WTC11 (cell line): ENCODE measurements around the gene NDOR1. TPM values are rescaled to one million over a fixed set of nuclear protein-coding genes. Genes with fewer than 3 reads are reported as not detected.
A peak's percentile ranks its signal among the peaks of the same experiment; 100 is the strongest.

Experiments
- ATAC-seq: fragments of 200-7000 bp; cut with Tn5 transposase; 2 replicates; pipeline ENCODE4 v1.10.0; 2021; ENCODE audit warnings: mild to moderate bottlenecking, moderate library complexity
- CTCF ChIA-PET: fragments of 300-600 bp; sonication (Branson Sonifier 250); formaldehyde crosslinking; loops from one replicate; lab custom pipeline; 2021; ENCODE audit warnings: antibody characterized with exemption; lab: Charles Lee
- POLR2A ChIA-PET: fragments of 350-600 bp; sonication (Branson Sonifier 250); formaldehyde crosslinking; loops from one replicate; lab custom pipeline; 2021; ENCODE audit warnings: antibody characterized with exemption; lab: Charles Lee
- DNase-seq: peaks from one replicate; pipeline ENCODE4 v3.0.0; 2021; ENCODE audit warnings: low spot score
- H3K27ac Mint-ChIP-seq: 2 replicates; pipeline ENCODE4 v1.8.0; 2021; ENCODE audit warnings: mixed read lengths
- H3K27me3 Mint-ChIP-seq: 2 replicates; pipeline ENCODE4 v1.8.0; 2021; ENCODE audit warnings: low read depth, mild to moderate bottlenecking, moderate library complexity, mixed read lengths
- H3K36me3 Mint-ChIP-seq: 2 replicates; pipeline ENCODE4 v1.8.0; 2021; ENCODE audit warnings: mixed read lengths
- H3K4me1 Mint-ChIP-seq: 2 replicates; pipeline ENCODE4 v1.8.0; 2022; ENCODE audit warnings: mixed read lengths
- H3K4me3 Mint-ChIP-seq: 2 replicates; pipeline ENCODE4 v1.8.0; 2021; ENCODE audit warnings: mild to moderate bottlenecking, moderate library complexity, mixed read lengths
- H3K9me3 Mint-ChIP-seq: 2 replicates; pipeline ENCODE4 v1.8.0; 2021; ENCODE audit warnings: mixed read lengths
- EMX1 ChIP-seq: fragments of 250-450 bp; sonication (Bioruptor Pico); IDR thresholded peaks from 2 replicates; pipeline ENCODE4 v1.8.0; 2021; ENCODE audit warnings: mild to moderate bottlenecking
- FOXJ3 ChIP-seq: sonication (generic); formaldehyde crosslinking; IDR thresholded peaks from 2 replicates; pipeline ENCODE4 v1.9.0; 2021; ENCODE audit warnings: missing genetic modification reagents, mild to moderate bottlenecking, borderline replicate concordance
- FOXP1 ChIP-seq: sonication (generic); formaldehyde crosslinking; IDR thresholded peaks from 2 replicates; pipeline ENCODE4 v1.8.0; 2022; ENCODE audit warnings: missing genetic modification reagents, mild to moderate bottlenecking, moderate library complexity, borderline replicate concordance
- HMGA2 ChIP-seq: fragments of 250-450 bp; sonication (Bioruptor Pico); IDR thresholded peaks from 2 replicates; pipeline ENCODE4 v1.4.0; 2021; ENCODE audit warnings: mild to moderate bottlenecking, moderate library complexity
- MXD4 ChIP-seq: fragments of 250-450 bp; sonication (Bioruptor Pico); IDR thresholded peaks from 2 replicates; pipeline ENCODE4 v1.8.0; 2021; ENCODE audit warnings: mild to moderate bottlenecking, moderate library complexity, borderline replicate concordance
- NFE2L1 ChIP-seq: sonication (generic); formaldehyde crosslinking; IDR thresholded peaks from 2 replicates; pipeline ENCODE4 v1.8.1; 2023; ENCODE audit warnings: missing genetic modification reagents
- NFYB ChIP-seq: sonication (generic); formaldehyde crosslinking; conservative IDR thresholded peaks from 2 replicates; pipeline ENCODE4 v1.8.0; 2022; ENCODE audit warnings: low read depth, missing genetic modification reagents
- ZBTB21 ChIP-seq: sonication (generic); formaldehyde crosslinking; IDR thresholded peaks from 2 replicates; pipeline ENCODE4 v1.8.1; 2023; ENCODE audit warnings: mild to moderate bottlenecking, missing genetic modification reagents, borderline replicate concordance
- ZNF138 ChIP-seq: sonication (generic); formaldehyde crosslinking; conservative IDR thresholded peaks from 2 replicates; pipeline ENCODE4 v1.8.1; 2022; ENCODE audit warnings: mild to moderate bottlenecking, moderate library complexity, missing genetic modification reagents
- ZNF219 ChIP-seq: sonication (generic); formaldehyde crosslinking; IDR thresholded peaks from 2 replicates; pipeline ENCODE4 v1.8.0; 2023; ENCODE audit warnings: missing genetic modification reagents, mild to moderate bottlenecking, borderline replicate concordance
- ZNF263 ChIP-seq: sonication (generic); formaldehyde crosslinking; IDR thresholded peaks from 2 replicates; pipeline ENCODE4 v1.8.1; 2022; ENCODE audit warnings: low read depth, mild to moderate bottlenecking, moderate library complexity, missing genetic modification reagents
- ZNF396 ChIP-seq: fragments of 250-450 bp; sonication (Bioruptor Pico); IDR thresholded peaks from 2 replicates; pipeline ENCODE4 v1.8.0; 2021; ENCODE audit warnings: mild to moderate bottlenecking, moderate library complexity, borderline replicate concordance
- ZNF416 ChIP-seq: fragments of 250-450 bp; sonication (Bioruptor Pico); IDR thresholded peaks from 2 replicates; pipeline ENCODE4 v1.9.0; 2021; ENCODE audit warnings: mild to moderate bottlenecking, inconsistent platforms
- ZNF671 ChIP-seq: fragments of 250-450 bp; sonication (Bioruptor Pico); IDR thresholded peaks from 2 replicates; pipeline ENCODE4 v1.8.0; 2021; ENCODE audit warnings: mild to moderate bottlenecking
- total RNA-seq: library from RNA; stranded (reverse); gene quantifications from 3 replicates; pipeline ENCODE4 v1.2.3, GENCODE V29; 2021
- TF ChIP-seq, protein P1 (sequence below): sonication (generic); formaldehyde crosslinking; IDR thresholded peaks from 2 replicates; pipeline ENCODE4 v1.8.0; 2022; ENCODE audit warnings: mild to moderate bottlenecking, missing genetic modification reagents
- TF ChIP-seq, protein P2 (sequence below): sonication (generic); formaldehyde crosslinking; IDR thresholded peaks from 2 replicates; pipeline ENCODE4 v1.8.0; 2022; ENCODE audit warnings: mild to moderate bottlenecking, missing genetic modification reagents
- TF ChIP-seq, protein P3 (sequence below): sonication (generic); formaldehyde crosslinking; IDR thresholded peaks from 2 replicates; pipeline ENCODE4 v1.8.1; 2023; ENCODE audit warnings: mild to moderate bottlenecking, missing genetic modification reagents, moderate library complexity
- TF ChIP-seq, protein P4 (sequence below): sonication (generic); formaldehyde crosslinking; conservative IDR thresholded peaks from 2 replicates; pipeline ENCODE4 v1.8.1; 2023; ENCODE audit warnings: mild to moderate bottlenecking, low read depth, missing genetic modification reagents, moderate library complexity
- TF ChIP-seq, protein P5 (sequence below): sonication (generic); formaldehyde crosslinking; IDR thresholded peaks from 2 replicates; pipeline ENCODE4 v1.8.0; 2023; ENCODE audit warnings: missing genetic modification reagents, mild to moderate bottlenecking, borderline replicate concordance
- TF ChIP-seq, protein P6 (sequence below): sonication (generic); formaldehyde crosslinking; IDR thresholded peaks from 2 replicates; pipeline ENCODE4 v1.8.1; 2023; ENCODE audit warnings: mild to moderate bottlenecking, missing genetic modification reagents, borderline replicate concordance

Gene NDOR1
- total RNA-seq, 1 experiment from 2014 or later, result 49.0 TPM

DNA sequence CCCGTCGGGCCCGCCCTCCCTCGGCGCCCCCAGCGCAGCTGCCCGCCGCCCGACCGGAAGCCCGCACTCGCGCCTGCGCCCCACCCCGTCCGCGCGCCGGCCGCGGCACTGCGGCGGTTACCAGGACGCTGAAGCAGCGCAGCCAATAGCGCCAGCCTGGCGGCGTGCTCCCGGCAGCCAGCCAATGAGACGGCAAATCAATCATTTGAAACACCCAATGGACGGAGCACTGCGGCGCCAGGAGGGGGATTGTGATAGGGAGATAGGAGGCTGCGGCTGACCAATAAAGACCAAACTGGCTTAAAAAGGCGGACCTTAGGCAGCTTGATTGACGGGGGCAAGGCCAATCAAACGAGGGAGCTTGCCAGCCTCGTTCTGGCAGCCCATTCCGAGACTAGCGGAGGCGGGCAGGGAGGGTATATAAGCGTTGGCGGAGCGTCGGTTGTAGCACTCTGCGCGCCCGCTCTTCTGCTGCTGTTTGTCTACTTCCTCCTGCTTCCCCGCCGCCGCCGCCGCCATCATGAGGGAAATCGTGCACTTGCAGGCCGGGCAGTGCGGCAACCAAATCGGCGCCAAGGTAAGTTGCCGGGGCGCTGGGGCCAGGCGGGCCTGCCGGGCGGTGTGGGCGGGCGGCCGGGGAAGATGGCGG lies 35.5 kb downstream of the NDOR1 start, which contains the start of gene TUBB4B:
TSS of gene TUBB4B (plus strand) at position 447 of the 649 bp plus-strand sequence. CDS start at position 521, 74 bp downstream.
- peaks cover 20% of the 10 kb centered on the region for H3K36me3 Mint-ChIP-seq
- peak; percentile 98 for DNase-seq
- peak within 1 kb of the TSS; percentile 81 for H3K4me3 Mint-ChIP-seq
- H3K27me3 Mint-ChIP-seq, result no peaks in the 10 kb centered on the region
- peak; percentile 80 for ATAC-seq
- H3K4me1 Mint-ChIP-seq, result peaks cover 39% of the 10 kb centered on the region
- H3K27ac Mint-ChIP-seq, result peak within 1 kb of the TSS; percentile 87; the same call in 1 of the 2 replicates
- CTCF ChIA-PET, result interaction anchor here (0.7 to 2.4 kb wide), 27 partner anchors 11 to 212 kb away, joined by 3 to 14 read pairs (median 4); partner anchors contain the start of genes CYSRT1, EXD3, MAN1B1 and NOXA1
- POLR2A ChIA-PET, result interaction anchor here (0.6 to 1.8 kb wide), 29 partner anchors 12 to 653 kb away, joined by 3 to 30 read pairs (median 4); partner anchors contain the start of genes LRRC26, MAN1B1, NELFB and NRARP
- no peaks in the 10 kb centered on the region for H3K9me3 Mint-ChIP-seq
- TF ChIP-seq, protein P1, sequence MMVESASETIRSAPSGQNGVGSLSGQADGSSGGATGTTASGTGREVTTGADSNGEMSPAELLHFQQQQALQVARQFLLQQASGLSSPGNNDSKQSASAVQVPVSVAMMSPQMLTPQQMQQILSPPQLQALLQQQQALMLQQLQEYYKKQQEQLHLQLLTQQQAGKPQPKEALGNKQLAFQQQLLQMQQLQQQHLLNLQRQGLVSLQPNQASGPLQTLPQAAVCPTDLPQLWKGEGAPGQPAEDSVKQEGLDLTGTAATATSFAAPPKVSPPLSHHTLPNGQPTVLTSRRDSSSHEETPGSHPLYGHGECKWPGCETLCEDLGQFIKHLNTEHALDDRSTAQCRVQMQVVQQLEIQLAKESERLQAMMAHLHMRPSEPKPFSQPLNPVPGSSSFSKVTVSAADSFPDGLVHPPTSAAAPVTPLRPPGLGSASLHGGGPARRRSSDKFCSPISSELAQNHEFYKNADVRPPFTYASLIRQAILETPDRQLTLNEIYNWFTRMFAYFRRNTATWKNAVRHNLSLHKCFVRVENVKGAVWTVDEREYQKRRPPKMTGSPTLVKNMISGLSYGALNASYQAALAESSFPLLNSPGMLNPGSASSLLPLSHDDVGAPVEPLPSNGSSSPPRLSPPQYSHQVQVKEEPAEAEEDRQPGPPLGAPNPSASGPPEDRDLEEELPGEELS (CRISPR knock-in tag), result peak; percentile 62; the same call in 1 of the 2 replicates
- TF ChIP-seq, protein P2, sequence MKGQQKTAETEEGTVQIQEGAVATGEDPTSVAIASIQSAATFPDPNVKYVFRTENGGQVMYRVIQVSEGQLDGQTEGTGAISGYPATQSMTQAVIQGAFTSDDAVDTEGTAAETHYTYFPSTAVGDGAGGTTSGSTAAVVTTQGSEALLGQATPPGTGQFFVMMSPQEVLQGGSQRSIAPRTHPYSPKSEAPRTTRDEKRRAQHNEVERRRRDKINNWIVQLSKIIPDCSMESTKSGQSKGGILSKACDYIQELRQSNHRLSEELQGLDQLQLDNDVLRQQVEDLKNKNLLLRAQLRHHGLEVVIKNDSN (CRISPR knock-in tag), result no peak; the same call in 1 of the 2 replicates
- no peak; the same call in 1 of the 2 replicates for TF ChIP-seq EMX1 (CRISPR knock-in tag)
- no peak for TF ChIP-seq ZNF219 (CRISPR knock-in tag)
- no peak for TF ChIP-seq MXD4 (CRISPR knock-in tag)
- TF ChIP-seq ZNF263 (CRISPR knock-in tag), result no peak
- TF ChIP-seq FOXJ3 (CRISPR knock-in tag), result no peak
- TF ChIP-seq HMGA2 (CRISPR knock-in tag), result peak; percentile 52
- peak; percentile 81; the same call in 1 of the 2 replicates for TF ChIP-seq ZNF416
- TF ChIP-seq, protein P3, sequence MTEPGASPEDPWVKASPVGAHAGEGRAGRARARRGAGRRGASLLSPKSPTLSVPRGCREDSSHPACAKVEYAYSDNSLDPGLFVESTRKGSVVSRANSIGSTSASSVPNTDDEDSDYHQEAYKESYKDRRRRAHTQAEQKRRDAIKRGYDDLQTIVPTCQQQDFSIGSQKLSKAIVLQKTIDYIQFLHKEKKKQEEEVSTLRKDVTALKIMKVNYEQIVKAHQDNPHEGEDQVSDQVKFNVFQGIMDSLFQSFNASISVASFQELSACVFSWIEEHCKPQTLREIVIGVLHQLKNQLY, result no peak
- no peak for TF ChIP-seq ZNF396 (CRISPR knock-in tag)
- TF ChIP-seq NFE2L1 (CRISPR knock-in tag), result peak; percentile 67; the same call in 1 of the 2 replicates
- peak; percentile 50; the same call in 1 of the 2 replicates for TF ChIP-seq FOXP1 (CRISPR knock-in tag)
- no peak for TF ChIP-seq ZBTB21 (CRISPR knock-in tag)
- TF ChIP-seq NFYB, result peak; percentile 100
- TF ChIP-seq, protein P4, sequence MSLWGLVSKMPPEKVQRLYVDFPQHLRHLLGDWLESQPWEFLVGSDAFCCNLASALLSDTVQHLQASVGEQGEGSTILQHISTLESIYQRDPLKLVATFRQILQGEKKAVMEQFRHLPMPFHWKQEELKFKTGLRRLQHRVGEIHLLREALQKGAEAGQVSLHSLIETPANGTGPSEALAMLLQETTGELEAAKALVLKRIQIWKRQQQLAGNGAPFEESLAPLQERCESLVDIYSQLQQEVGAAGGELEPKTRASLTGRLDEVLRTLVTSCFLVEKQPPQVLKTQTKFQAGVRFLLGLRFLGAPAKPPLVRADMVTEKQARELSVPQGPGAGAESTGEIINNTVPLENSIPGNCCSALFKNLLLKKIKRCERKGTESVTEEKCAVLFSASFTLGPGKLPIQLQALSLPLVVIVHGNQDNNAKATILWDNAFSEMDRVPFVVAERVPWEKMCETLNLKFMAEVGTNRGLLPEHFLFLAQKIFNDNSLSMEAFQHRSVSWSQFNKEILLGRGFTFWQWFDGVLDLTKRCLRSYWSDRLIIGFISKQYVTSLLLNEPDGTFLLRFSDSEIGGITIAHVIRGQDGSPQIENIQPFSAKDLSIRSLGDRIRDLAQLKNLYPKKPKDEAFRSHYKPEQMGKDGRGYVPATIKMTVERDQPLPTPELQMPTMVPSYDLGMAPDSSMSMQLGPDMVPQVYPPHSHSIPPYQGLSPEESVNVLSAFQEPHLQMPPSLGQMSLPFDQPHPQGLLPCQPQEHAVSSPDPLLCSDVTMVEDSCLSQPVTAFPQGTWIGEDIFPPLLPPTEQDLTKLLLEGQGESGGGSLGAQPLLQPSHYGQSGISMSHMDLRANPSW (CRISPR knock-in tag), result no peak
- TF ChIP-seq, protein P5, sequence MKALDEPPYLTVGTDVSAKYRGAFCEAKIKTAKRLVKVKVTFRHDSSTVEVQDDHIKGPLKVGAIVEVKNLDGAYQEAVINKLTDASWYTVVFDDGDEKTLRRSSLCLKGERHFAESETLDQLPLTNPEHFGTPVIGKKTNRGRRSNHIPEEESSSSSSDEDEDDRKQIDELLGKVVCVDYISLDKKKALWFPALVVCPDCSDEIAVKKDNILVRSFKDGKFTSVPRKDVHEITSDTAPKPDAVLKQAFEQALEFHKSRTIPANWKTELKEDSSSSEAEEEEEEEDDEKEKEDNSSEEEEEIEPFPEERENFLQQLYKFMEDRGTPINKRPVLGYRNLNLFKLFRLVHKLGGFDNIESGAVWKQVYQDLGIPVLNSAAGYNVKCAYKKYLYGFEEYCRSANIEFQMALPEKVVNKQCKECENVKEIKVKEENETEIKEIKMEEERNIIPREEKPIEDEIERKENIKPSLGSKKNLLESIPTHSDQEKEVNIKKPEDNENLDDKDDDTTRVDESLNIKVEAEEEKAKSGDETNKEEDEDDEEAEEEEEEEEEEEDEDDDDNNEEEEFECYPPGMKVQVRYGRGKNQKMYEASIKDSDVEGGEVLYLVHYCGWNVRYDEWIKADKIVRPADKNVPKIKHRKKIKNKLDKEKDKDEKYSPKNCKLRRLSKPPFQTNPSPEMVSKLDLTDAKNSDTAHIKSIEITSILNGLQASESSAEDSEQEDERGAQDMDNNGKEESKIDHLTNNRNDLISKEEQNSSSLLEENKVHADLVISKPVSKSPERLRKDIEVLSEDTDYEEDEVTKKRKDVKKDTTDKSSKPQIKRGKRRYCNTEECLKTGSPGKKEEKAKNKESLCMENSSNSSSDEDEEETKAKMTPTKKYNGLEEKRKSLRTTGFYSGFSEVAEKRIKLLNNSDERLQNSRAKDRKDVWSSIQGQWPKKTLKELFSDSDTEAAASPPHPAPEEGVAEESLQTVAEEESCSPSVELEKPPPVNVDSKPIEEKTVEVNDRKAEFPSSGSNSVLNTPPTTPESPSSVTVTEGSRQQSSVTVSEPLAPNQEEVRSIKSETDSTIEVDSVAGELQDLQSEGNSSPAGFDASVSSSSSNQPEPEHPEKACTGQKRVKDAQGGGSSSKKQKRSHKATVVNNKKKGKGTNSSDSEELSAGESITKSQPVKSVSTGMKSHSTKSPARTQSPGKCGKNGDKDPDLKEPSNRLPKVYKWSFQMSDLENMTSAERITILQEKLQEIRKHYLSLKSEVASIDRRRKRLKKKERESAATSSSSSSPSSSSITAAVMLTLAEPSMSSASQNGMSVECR (CRISPR knock-in tag), result peak; percentile 85; the same call in 1 of the 2 replicates
- TF ChIP-seq, protein P6, sequence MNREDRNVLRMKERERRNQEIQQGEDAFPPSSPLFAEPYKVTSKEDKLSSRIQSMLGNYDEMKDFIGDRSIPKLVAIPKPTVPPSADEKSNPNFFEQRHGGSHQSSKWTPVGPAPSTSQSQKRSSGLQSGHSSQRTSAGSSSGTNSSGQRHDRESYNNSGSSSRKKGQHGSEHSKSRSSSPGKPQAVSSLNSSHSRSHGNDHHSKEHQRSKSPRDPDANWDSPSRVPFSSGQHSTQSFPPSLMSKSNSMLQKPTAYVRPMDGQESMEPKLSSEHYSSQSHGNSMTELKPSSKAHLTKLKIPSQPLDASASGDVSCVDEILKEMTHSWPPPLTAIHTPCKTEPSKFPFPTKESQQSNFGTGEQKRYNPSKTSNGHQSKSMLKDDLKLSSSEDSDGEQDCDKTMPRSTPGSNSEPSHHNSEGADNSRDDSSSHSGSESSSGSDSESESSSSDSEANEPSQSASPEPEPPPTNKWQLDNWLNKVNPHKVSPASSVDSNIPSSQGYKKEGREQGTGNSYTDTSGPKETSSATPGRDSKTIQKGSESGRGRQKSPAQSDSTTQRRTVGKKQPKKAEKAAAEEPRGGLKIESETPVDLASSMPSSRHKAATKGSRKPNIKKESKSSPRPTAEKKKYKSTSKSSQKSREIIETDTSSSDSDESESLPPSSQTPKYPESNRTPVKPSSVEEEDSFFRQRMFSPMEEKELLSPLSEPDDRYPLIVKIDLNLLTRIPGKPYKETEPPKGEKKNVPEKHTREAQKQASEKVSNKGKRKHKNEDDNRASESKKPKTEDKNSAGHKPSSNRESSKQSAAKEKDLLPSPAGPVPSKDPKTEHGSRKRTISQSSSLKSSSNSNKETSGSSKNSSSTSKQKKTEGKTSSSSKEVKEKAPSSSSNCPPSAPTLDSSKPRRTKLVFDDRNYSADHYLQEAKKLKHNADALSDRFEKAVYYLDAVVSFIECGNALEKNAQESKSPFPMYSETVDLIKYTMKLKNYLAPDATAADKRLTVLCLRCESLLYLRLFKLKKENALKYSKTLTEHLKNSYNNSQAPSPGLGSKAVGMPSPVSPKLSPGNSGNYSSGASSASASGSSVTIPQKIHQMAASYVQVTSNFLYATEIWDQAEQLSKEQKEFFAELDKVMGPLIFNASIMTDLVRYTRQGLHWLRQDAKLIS (CRISPR knock-in tag), result no peak
- no peak for TF ChIP-seq ZNF138 (CRISPR knock-in tag)
- TF ChIP-seq ZNF671, result no peak
